OCI-LY7 (cell line): ENCODE data around the gene LONP2.

ENCODE experiments used
- CTCF ChIP-seq: fragments of 200-600 bp; sonication (generic); conservative IDR thresholded peaks from 2 replicates; pipeline ENCODE4 v1.5.1; 2014; ENCODE audit warnings: mild to moderate bottlenecking, antibody characterized with exemption, low read length, moderate library complexity, mixed read lengths
- EZH2phosphoT487 ChIP-seq: fragments of 200-600 bp; sonication (generic); IDR thresholded peaks from 2 replicates; pipeline ENCODE4 v1.6.1; 2018; ENCODE audit warnings: low read depth, borderline replicate concordance, mild to moderate bottlenecking, mixed run types, antibody characterized with exemption, low read length, moderate library complexity, mixed read lengths

- TF ChIP-seq CTCF (no peak), EZH2phosphoT487 (no peak)
These were observed 74.5 kb downstream of the LONP2 start for GRCh38 chr16:48318630-48319029.
